ENCODE data around the gene SGK1.

The SGK1 gene

DNA sequence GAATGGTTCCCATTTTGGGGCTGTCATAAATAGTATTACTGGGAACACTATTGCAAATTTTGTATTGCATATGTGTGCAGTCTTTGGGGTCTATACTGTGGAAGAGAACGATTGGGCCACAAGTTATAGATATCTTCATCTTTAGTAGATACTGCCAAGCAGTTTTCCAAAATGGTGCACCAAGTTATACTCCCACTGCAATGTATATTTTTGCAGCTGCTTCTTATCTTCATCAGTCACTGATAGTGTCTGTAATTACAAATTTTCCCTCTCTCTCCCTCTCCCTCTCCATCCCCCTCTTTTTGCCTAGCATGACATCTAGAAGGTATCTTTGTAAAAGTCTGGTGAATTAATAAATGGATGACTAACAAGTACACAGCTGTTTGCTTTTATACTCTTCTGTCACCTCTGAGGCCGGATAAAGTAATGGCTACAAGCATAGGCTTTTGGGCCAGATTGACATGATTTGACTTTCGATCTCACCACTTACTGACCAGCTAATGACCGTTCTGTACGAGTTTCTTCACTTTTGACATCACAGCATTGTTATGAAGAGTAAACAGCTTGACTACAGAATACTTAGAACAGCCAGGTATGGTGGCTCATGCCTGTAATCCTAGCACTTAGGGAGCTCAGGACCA, 152.2 kb downstream of the SGK1 start:
- no peak for DNase-seq

DNA sequence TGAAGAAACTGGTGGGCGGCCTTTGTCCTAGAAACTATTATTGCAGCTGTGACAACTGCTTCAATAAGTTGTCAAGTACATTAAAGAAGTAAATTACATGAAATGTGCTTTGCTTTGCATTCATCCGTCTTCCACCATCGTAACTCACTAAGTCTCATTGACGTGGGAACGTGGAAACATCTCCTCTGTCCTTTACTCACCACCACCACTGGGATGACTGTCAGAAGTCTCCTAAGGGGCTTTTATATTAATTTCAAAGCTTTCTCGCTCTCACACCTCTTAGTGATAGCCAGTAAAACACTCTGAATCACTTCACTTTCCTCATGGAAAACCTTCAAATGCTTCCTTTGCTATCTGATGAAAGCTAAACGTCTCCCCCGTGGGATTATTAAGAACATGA, 153.6 kb downstream of the SGK1 start:
- DNase-seq = no peak

DNA sequence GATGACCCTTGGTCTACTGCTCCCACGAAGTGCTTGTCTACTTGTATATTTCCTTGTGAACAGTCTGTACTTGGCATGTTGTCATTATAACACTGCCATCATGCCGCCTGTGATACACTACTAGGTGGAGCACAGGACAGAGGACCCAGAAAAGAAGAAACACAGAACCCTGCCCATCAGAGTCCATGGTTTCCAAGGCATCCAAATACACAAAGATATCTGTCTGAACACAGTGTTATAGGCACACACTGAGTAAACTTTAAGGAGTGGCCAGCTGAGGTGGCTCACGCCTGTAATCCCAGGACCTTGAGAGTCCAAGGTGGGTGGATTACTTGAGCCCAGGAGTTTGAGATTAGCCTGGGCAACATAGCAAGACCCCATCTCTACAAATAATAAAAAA, 155.0 kb downstream of the SGK1 start:
- no peak for DNase-seq

DNA sequence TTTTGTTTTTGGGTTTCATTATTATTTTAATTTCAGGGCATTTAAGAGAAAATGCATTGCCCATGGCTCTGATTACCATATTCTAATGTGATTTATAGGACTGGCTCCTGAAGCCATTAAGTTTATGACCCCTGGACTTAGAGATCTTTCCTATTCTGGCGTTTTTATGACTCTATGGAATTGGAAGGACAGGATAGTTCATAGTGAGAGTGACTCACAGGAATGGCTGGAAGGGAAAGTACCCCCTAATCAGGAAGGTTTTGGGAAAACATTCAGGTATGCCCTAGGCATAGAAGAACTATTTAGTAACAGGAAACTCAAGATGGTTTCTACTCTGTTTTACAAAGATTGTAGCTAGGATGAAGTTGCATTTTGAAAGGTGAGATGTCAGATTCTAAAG, 156.9 kb downstream of the SGK1 start:
- no peak for DNase-seq

DNA sequence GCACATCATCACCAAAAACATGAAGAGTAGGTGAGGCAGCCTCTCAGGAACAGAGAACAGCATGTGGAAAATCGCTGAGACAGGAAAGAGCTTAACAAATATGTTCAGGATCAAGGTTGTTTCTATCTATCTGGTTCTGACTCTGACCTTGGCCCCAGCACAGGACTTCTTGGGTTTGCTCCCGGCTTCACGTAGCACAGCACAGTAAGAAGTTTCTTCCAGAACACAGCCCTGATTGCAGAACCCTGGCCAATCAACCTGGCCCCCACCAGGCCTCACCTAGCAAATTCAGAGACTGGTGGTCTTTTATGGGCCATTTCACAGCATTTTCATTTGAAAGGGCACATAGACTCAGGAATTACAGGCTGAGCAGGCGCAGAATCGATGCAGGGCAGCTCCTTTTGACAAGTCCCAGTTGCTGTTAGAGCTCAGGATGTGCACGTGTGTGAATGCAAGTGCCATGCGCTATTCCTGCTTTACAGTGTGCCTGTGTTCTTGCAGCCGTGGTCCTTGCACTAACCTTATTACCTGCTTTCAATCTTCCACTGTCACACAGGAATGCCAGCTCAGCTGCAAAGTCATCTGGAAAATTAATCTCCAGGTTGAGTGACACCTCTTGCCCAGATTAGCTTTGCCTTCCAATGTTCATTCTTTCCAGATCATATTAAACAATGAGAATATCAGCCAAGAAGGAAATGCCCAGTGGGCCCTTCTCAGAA, 165.0 kb downstream of the SGK1 start:
- DNase-seq = no peak

DNA sequence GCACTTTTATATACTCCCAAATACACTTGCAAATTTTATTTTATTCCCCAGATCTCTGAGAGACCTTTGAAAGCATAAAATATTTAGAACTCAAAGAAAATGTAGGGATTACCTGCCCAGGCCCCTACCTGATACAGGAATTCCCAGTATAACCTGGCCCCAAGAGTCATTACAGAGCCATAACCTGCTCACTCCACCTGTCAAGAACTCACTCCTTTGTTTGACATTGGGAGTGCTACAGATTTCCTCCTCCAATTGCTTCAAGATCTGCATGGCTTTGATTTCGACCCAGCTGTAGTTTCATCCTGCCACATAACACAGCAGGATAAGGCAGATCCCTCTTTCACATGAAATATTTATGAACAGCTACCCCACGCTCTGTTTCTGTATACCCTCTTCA, 169.3 kb downstream of the SGK1 start:
- no peak for DNase-seq

DNA sequence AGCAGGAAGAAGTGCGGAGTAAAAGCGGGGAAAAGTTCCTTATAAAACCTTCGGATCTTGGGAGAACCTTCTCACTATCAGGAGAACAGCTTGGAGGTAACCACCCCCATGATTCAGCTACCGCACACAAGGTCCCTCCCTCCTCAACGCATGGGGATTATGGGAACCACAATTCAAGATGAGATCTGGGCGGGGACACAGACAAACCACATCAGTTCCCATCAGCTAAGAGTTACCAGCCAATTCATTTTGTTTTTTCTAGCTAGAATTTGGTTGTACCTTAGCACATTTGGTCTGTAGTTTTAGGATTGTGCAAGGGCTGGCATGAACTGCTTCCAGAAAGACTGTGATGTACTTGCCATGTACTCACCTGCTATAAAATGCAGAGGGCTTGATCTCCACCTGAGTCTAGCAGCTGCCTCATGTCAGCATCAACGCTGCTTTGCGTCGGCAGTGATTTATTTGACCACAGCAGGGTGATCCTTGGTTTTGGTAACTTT, 170.8 kb downstream of the SGK1 start:
- no peak for DNase-seq

DNA sequence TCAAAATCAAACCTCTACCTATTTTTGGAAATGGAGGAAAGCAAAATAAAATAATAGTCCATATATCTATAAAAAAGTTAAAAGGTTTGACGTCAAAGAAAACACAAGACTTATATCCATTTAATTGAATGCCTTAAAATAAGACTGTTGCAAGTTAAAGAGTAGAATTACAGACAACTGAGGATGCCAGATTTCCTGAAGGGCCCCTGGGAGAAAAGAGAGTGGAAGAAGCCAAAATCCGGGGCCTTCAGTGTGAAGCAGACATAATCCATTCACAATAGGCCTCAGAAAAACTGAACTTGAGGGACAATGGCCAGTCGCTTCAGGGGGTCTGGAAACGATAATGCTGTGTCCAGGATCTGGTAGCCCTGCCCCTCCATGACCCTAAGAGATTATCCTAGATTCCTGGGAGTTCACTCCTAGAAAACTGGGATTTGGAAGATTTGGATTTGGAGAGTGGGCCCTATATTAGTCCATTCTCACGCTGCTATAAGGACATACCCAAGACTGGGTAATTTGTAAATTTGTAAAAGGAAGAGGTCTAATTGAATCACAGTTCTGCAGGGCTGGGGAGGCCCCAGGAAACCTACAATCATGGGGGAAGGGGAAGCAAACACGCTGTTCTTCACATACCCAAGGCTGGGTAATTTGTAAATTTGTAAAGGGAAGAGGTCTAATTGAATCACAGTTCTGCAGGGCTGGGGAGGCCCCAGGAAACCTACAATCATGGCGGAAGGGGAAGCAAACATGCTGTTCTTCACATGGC, 171.5 kb downstream of the SGK1 start:
- DNase-seq = no peak

DNA sequence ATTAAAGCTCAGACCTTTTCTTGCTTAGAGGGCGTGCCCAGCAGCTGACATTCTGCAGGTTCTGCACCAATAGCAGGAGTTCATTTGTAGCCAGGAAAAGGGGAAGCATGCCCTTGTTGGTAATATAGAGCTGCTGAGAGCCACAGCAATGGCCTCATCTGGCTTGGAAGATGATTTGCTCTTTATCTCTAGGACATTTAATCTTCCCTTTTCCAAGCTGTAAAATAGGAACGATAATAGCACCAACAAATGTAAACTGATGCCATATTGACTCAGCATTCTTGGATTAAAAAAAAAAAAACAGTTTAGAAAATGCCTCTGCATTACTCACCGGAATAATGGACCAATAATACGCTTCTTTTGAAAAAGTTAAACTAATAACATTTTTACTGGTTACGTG, 172.1 kb downstream of the SGK1 start:
- no peak for DNase-seq

DNA sequence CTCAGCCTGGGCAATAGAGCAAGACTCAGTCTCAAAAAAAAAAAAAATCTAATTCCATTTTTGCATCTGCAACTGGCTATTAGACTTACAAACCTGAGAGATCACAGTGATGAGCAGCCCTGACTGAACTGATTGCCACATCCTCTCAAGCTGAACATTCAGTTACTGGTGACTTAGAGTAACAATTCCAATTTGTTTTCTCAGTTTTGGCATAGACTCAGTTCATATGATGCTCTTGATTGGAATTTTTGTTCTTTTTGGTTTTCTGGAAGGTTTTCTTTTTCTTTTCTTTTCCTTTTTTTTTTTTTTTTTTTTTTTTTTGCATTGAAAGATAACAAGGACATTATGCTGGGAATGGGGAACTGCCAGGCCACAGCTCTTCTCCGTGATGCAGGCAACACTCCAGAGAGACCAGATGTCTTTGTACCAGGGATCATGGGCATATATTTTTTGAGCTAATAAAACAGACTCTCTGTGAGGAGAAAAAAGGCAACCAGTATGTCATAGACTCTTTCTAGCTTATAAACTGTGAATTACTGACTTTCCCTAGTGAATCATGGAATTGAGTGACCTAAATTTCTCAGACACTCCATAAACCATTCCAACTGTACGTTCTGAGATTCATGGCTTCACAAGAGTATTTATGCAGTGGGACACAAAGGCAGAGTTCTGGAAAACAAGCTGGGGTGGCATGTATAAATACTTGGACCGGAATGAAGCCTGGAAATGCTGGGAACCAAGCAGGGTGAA, 179.5 kb downstream of the SGK1 start:
- DNase-seq = no peak

DNA sequence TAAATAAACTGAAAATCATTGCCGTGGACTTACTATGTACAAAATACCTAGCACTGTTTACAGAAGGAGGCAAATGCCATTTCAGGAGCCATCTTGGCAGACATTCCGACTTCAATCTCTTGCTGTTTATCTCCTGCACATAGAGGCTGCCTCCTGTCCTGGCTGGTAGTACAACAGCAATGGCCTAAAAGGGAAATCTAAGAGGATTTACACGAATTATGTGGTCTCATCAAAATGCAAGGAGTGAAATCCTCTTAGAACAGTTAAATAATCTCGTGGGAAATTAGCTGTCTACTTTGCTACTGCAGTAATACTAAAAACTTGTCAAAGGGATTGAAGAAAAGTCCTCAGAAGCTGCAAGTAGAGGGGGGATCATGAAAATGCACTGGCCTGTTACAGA, 183.3 kb downstream of the SGK1 start:
- DNase-seq = no peak

DNA sequence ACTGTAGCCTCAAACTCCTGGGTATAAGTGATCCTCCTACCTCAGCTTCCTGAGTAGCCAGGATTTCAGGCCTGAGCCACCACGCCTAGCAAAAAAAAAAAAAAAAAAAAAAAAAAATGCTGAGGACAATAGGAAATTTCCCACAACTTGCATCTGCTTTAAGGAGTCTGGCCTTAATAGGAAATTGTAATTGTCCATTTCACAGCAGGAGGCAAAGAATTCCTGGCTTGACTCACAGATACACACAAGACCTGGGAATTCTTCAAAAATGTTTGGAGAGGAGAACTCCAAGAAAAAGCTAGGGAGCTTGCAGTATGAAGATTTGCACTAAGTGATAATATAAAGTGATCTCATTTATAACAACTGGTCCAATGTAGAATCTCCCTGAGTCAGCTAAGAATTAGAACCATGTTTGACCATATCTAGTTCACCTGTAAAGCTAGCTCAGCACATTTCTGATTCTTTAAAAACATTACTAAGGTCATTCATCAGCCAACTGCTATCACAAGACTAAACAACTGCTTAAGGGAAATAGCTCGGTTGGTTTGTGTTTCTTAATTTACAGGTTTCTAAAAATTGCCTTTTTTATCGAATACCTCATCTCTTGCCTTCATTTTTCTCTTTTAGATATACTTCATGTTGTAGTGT, 185.3 kb downstream of the SGK1 start:
- DNase-seq = no peak

DNA sequence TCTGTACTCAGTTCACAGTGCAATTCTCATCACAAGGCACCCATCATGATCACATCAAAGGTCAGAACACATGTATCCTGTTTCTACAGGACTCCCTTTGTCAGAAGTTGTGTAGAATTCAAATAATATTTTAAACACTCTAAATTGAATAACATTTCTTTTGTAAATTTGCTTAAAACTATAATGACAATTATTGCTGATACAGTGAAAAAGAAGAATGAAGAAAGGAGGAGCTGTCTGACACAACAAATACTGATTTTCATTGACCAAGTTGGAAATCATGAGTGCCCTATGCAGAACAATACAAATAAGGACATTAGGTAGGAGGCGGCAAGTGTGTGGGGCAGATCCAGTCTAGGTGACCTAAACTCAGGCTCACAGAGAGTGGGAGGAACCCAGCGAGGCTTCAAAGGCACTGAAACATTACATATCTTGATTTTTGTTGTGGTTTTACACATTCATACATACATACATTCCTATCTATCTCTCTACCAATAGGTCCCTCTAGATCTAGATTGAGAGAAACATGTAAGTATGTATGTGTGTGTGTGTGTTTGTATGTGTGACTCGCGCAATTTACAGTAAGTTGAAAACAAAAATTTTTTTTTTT, 186.3 kb downstream of the SGK1 start:
- DNase-seq = no peak

DNA sequence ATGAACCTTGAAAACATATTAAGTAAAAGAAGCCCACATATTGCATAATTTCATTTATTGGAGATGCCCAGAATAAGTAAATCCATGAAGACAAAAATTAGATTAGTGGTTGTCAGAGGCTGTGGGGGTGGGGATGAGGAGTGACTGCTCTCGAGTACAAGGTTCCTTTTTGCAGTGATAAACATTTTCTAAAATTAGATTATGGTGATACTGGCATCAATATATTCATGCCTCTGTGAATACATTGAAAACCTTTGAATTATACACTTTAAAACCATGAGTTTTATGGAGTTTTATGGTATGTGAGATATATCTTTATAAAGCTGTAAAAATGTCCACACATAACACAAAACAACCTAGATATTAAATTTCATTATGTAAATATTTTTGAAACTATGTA, 189.8 kb downstream of the SGK1 start:
- no peak for DNase-seq

DNA sequence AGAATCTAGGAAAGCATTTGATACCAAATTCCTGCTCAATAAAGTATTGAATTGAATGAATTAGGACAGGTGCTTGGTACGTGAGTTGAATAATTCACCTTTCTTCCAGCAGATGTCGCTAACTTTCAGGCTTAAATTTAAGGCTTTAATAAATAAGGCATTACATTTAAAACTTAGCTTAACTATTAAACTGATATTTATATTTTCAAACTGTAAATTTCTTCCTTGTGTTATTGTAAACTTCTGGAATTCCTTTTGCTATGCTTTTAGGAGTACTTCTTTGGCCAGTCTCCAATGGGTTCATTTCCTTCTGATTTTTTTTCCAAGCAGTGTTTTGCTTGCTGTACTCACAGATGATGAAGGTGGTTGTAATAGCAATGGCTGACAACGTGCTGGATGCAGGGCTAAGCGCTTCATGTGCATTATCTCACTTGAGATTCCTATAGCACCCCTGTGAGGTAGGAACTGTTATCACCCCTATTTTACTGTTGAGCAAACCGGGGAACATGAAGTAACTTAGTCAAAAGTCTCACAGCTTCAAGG, 194.2 kb downstream of the SGK1 start:
- DNase-seq = peak; percentile 54

DNA sequence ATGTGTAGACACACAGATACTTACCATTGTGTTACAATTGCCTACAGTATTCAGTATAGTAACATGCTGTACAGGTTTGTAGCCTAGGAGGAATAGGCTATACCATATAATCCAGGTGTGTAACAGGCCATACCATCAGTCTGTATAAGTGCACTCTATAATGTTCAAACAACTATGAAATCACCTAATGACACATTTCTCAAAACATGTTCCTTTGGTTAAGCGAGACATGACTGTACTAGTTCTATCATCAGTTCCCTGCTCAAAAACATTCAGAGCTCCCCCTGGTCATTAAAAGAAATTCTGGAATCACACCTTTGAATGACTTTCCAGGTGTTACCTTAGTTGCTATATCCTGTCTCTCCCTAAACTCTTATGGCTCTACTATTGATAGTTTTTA, 195.1 kb downstream of the SGK1 start:
- DNase-seq = no peak

DNA sequence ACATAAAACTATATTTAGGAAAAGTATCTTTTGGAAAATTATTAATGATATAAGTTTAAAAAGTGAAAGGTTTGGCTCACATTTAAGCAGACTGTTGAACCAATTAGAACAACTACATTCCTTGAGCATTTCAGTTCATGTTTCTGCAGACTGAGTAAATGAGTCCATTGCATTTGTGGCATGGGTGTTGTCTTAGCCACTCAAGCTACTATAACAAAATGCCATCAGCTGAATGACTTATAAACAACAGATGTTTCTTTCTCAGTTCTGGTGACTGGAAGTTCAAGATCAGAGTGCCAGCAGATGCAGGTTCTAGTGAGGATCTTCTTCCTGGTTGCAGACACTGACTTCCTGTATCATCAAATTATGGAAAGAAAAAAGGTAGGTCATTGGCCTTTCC, 198.4 kb downstream of the SGK1 start:
- DNase-seq = no peak
